ENCODE measurements around the gene PANK4. TPM values are rescaled to one million over a fixed set of nuclear protein-coding genes. Genes with fewer than 3 reads are reported as not detected.

Gene PANK4
- total RNA-seq, 3 donors from 2014 or later: 38.4 to 40.5 (median 40.0) TPM

- DNase-seq (no peak), ATAC-seq (no peak)
- no peaks in the 10 kb centered on the region for H3K27me3 Mint-ChIP-seq (ENCODE audit: low read depth)
- no peaks in the 10 kb centered on the region for H3K9me3 Mint-ChIP-seq
- H3K4me1 Mint-ChIP-seq (ENCODE audit: low read depth): peaks cover 12% of the 10 kb centered on the region
- no peak overlapping the region for H3K4me3 Mint-ChIP-seq
- peaks cover 14% of the 10 kb centered on the region for H3K36me3 Mint-ChIP-seq (ENCODE audit: insufficient read depth)
Observed at GRCh38 chr1:2563205-2563604, 36.8 kb upstream of the PANK4 start.

GRCh38 chr1:2561898-2562895 is 35.8 kb upstream of the PANK4 start:
- Mint-ChIP-seq H3K4me3 (no peak overlapping the region), H3K36me3 (ENCODE audit: insufficient read depth) (peaks cover 14% of the 10 kb centered on the region), H3K27me3 (ENCODE audit: low read depth) (no peaks in the 10 kb centered on the region), H3K9me3 (no peaks in the 10 kb centered on the region), H3K4me1 (ENCODE audit: low read depth) (peaks cover 21% of the 10 kb centered on the region)
- no peak for DNase-seq
- peak; percentile 39 to 42 for ATAC-seq

- peaks cover 22% of the 10 kb centered on the region for H3K4me1 Mint-ChIP-seq (ENCODE audit: low read depth)
- H3K27me3 Mint-ChIP-seq (ENCODE audit: low read depth): no peaks in the 10 kb centered on the region
- H3K4me3 Mint-ChIP-seq: no peak overlapping the region
- no peak for DNase-seq
- no peak for ATAC-seq
- H3K36me3 Mint-ChIP-seq (ENCODE audit: insufficient read depth): peaks cover 14% of the 10 kb centered on the region
- H3K9me3 Mint-ChIP-seq: no peaks in the 10 kb centered on the region
Observed at GRCh38 chr1:2561446-2561845, 35.0 kb upstream of the PANK4 start.

GRCh38 chr1:2560299-2561073 is 34.1 kb upstream of the PANK4 start:
- H3K36me3 Mint-ChIP-seq (ENCODE audit: insufficient read depth): peaks cover 14% of the 10 kb centered on the region
- DNase-seq (no peak), ATAC-seq (no peak)
- no peak overlapping the region for H3K4me3 Mint-ChIP-seq
- no peaks in the 10 kb centered on the region for H3K27me3 Mint-ChIP-seq (ENCODE audit: low read depth)
- no peaks in the 10 kb centered on the region for H3K9me3 Mint-ChIP-seq
- peaks cover 29% of the 10 kb centered on the region for H3K4me1 Mint-ChIP-seq (ENCODE audit: low read depth)

DNA sequence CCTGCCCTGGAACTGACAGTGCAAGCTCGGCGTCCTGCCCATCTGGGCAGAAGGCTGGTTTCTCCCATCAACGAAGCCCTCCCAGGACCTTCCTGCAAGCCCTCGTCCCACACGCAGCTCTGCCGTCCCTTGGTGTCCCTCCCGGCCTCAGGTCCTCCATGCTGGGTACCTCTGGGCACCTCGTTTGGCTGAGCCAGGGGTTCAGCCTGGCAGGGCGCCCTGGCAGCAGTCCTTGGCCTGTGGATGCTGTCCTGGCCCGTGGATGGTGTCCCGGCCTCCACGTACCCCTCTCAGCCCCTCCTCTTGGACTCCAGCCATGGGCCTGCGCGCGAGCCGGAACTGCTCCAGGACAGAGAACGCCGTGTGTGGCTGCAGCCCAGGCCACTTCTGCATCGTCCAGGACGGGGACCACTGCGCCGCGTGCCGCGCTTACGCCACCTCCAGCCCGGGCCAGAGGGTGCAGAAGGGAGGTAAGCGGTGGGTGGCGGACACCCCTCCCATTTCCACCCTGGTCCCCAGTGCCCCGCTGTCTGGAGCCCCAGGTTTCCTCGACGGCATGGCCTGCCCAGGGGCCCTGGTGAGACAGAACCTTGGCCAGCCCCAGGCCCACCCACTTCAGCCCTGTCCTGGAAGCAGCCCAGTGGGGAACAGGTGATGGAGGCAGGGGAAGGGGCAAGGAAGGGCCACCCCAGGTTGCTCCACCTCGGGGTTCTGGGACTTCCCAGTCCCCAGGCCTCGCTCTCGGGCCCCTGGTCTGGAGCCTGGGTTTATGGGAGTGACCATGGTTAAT is 33.3 kb upstream of the PANK4 start:
- no peak overlapping the region for H3K4me3 Mint-ChIP-seq
- H3K36me3 Mint-ChIP-seq (ENCODE audit: insufficient read depth): peaks cover 14% of the 10 kb centered on the region
- no peak for ATAC-seq
- H3K27me3 Mint-ChIP-seq (ENCODE audit: low read depth): no peaks in the 10 kb centered on the region
- H3K4me1 Mint-ChIP-seq (ENCODE audit: low read depth): peaks cover 35% of the 10 kb centered on the region
- DNase-seq: no peak
- no peaks in the 10 kb centered on the region for H3K9me3 Mint-ChIP-seq

- H3K4me1 Mint-ChIP-seq (ENCODE audit: low read depth): peaks cover 39% of the 10 kb centered on the region
- no peaks in the 10 kb centered on the region for H3K9me3 Mint-ChIP-seq
- peak overlapping the region; percentile 99 for H3K4me3 Mint-ChIP-seq
- H3K27me3 Mint-ChIP-seq (ENCODE audit: low read depth): no peaks in the 10 kb centered on the region
- H3K36me3 Mint-ChIP-seq (ENCODE audit: insufficient read depth): peaks cover 14% of the 10 kb centered on the region
- DNase-seq (no peak), ATAC-seq (no peak)
Observed at GRCh38 chr1:2558861-2559260, 32.5 kb upstream of the PANK4 start.

GRCh38 chr1:2558420-2558819 is 32.0 kb upstream of the PANK4 start:
- no peak for DNase-seq
- H3K4me3 Mint-ChIP-seq: peak overlapping the region; percentile 99
- H3K36me3 Mint-ChIP-seq (ENCODE audit: insufficient read depth): peaks cover 11% of the 10 kb centered on the region
- no peaks in the 10 kb centered on the region for H3K27me3 Mint-ChIP-seq (ENCODE audit: low read depth)
- no peak for ATAC-seq
- H3K4me1 Mint-ChIP-seq (ENCODE audit: low read depth): peaks cover 41% of the 10 kb centered on the region
- H3K9me3 Mint-ChIP-seq: no peaks in the 10 kb centered on the region

GRCh38 chr1:2557482-2558400 is 31.3 kb upstream of the PANK4 start:
- Mint-ChIP-seq H3K4me1 (ENCODE audit: low read depth) (peaks cover 41% of the 10 kb centered on the region), H3K27me3 (ENCODE audit: low read depth) (no peaks in the 10 kb centered on the region), H3K36me3 (ENCODE audit: insufficient read depth) (peaks cover 11% of the 10 kb centered on the region)

GRCh38 chr1:2556678-2557481 is 30.5 kb upstream of the PANK4 start:
- Mint-ChIP-seq H3K27me3 (ENCODE audit: low read depth) (no peaks in the 10 kb centered on the region), H3K4me3 (peak overlapping the region; percentile 99), H3K9me3 (no peaks in the 10 kb centered on the region), H3K4me1 (ENCODE audit: low read depth) (peaks cover 41% of the 10 kb centered on the region), H3K36me3 (ENCODE audit: insufficient read depth) (peaks cover 11% of the 10 kb centered on the region)
- DNase-seq: no peak
- ATAC-seq: peak; percentile 4 to 8

More at GRCh38 chr1:2557482-2558400, 31.3 kb upstream of the PANK4 start:
- ATAC-seq: no peak
- peak overlapping the region; percentile 99 for H3K4me3 Mint-ChIP-seq
- H3K9me3 Mint-ChIP-seq: no peaks in the 10 kb centered on the region
- no peak for DNase-seq

DNA sequence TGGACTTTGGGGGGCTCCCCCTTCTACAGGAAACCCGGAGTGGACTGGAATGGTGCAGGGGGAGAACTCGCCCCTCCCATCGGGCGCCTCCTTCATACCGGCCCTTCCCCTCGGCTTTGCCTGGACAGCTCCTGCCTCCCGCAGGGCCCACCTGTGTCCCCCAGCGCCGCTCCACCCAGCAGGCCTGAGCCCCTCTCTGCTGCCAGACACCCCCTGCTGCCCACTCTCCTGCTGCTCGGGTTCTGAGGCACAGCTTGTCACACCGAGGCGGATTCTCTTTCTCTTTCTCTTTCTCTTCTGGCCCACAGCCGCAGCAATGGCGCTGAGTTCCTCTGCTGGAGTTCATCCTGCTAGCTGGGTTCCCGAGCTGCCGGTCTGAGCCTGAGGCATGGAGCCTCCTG is 29.9 kb upstream of the PANK4 start, which contains the start of gene TNFRSF14:
Gene TNFRSF14 (plus strand): TSS at position 95 of the 401 bp plus-strand sequence. CDS start 294 bp downstream, at position 389.
- ATAC-seq: peak; percentile 81 to 82
- Mint-ChIP-seq H3K9me3 (no peaks in the 10 kb centered on the region), H3K36me3 (ENCODE audit: insufficient read depth) (peaks cover 8% of the 10 kb centered on the region), H3K4me1 (ENCODE audit: low read depth) (peaks cover 39% of the 10 kb centered on the region), H3K4me3 (peak within 1 kb of the TSS; percentile 99), H3K27me3 (ENCODE audit: low read depth) (no peaks in the 10 kb centered on the region)
- DNase-seq: peak; percentile 70

DNA sequence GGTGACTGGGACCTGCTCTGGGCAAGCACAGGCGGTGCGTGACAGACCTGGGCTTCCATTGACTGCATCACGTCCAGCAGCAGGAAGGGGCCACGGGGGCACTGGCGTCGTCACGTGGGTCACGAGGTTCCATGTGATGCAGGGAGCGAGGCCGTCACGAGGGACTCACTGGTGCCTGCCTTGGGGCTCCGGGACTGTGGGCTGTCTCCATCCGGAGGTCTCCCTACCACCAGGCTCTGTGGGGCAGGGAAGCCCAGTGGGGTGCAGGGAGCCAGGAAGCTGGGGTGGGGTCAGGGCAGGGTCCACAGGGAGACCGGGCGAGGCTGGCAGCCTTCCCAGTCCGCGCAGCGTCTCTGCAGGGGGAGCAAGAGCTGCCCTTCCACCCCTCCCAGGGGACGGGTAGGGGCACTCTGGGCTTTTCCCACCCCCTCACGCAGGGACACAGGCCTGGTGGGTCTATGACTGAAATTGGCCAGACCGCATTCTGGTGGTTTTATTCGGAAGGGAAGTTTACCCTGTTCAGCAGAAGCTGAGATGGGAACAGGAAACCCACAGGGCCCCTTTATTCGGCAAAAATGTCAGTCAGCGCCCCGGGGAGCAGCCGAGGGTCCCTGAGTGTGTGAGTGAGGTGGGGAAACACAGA is 29.4 kb upstream of the PANK4 start:
- peaks cover 6% of the 10 kb centered on the region for H3K36me3 Mint-ChIP-seq (ENCODE audit: insufficient read depth)
- ATAC-seq (peak; percentile 65 to 66), DNase-seq (peak; percentile 61)
- H3K4me1 Mint-ChIP-seq (ENCODE audit: low read depth): peaks cover 38% of the 10 kb centered on the region
- peak overlapping the region; percentile 99 for H3K4me3 Mint-ChIP-seq
- no peaks in the 10 kb centered on the region for H3K9me3 Mint-ChIP-seq
- no peaks in the 10 kb centered on the region for H3K27me3 Mint-ChIP-seq (ENCODE audit: low read depth)
